Activated CD4-positive, alpha-beta T cell treated with anti-CD3 and anti-CD28 coated beads, Interleukin-2, amount 50 U/mL, for 48 hours (primary cell): ENCODE results near the gene NKAP.
"Not testable (repeated sequence)": the region's sequence is repeated elsewhere in the genome, so short reads cannot be mapped to it uniquely, and the experiment has no call there.

Experiments
- DNase-seq, 2 experiments: peaks; one replicate each; pipeline ENCODE4 v3.0.0-alpha.2; 2020

Gene NKAP

GRCh38 chrX:119935215-119935874 is 8.2 kb downstream of the NKAP start:
- DNase-seq, result no peak

- not testable (repeated sequence) for DNase-seq
Observed at GRCh38 chrX:119922391-119922790, 21.2 kb downstream of the NKAP start.

GRCh38 chrX:119919835-119920585 is 23.5 kb downstream of the NKAP start:
- DNase-seq, result no peak

GRCh38 chrX:119917877-119918276 is 25.7 kb downstream of the NKAP start:
- DNase-seq, result no peak

GRCh38 chrX:119916310-119916709 is 27.2 kb downstream of the NKAP start:
- DNase-seq, result no peak

GRCh38 chrX:119900976-119901375 is 42.6 kb downstream of the NKAP start:
- no peak for DNase-seq

- DNase-seq, result no peak
Observed at GRCh38 chrX:119899125-119899524, 44.4 kb downstream of the NKAP start.

- DNase-seq, result no peak
Observed at GRCh38 chrX:119895843-119896326, 47.7 kb downstream of the NKAP start, which contains the start of gene AKAP14. TSS of gene AKAP14 (plus strand) at chrX:119895893. CDS start at chrX:119903224, 7,331 bp downstream.

- not testable (repeated sequence) for DNase-seq
Observed at GRCh38 chrX:119891961-119892692, 51.4 kb downstream of the NKAP start.

- not testable (repeated sequence) for DNase-seq
Observed at GRCh38 chrX:119890626-119891025, 52.9 kb downstream of the NKAP start.

GRCh38 chrX:119887721-119888425 is 55.7 kb downstream of the NKAP start:
- peak; percentile 70 to 78 for DNase-seq

GRCh38 chrX:119885554-119886428 is 57.8 kb downstream of the NKAP start:
- no peak for DNase-seq

- DNase-seq, result peak; percentile 13 to 18
Observed at GRCh38 chrX:119880552-119881437, 62.8 kb downstream of the NKAP start.

GRCh38 chrX:119880076-119880475 is 63.5 kb downstream of the NKAP start:
- no peak for DNase-seq

- DNase-seq, result no peak
Observed at GRCh38 chrX:119878740-119879139, 64.8 kb downstream of the NKAP start.

- peak; percentile 80 to 83 for DNase-seq
Observed at GRCh38 chrX:119871599-119872395, 71.8 kb downstream of the NKAP start, which contains the start of the genes NDUFA1 and RNF113A. TSS of gene NDUFA1 (plus strand) at chrX:119871832. CDS start at chrX:119871912, 80 bp downstream. TSS of gene RNF113A (minus strand) at chrX:119871733. CDS start at chrX:119871613, 120 bp downstream.

GRCh38 chrX:119871245-119871598 is 72.3 kb downstream of the NKAP start:
- DNase-seq, result no peak
